Vagina (tissue), 2 donors: ENCODE measurements around the gene PLXNA3.

Experiments
- POLR2A ChIP-seq, 2 donors: fragments of 450-650 bp; IDR thresholded peaks; one replicate each; pipeline ENCODE4 v1.6.1; 2017; ENCODE audit warnings: antibody characterized with exemption in 2 of 2, mild to moderate bottlenecking in 2 of 2, moderate library complexity in 2 of 2
- POLR2AphosphoS5 ChIP-seq, 2 donors: sonication (generic); formaldehyde crosslinking; IDR thresholded peaks; one replicate each; pipeline ENCODE4 v1.9.0; 2017; ENCODE audit warnings: antibody characterized with exemption in 2 of 2, mild to moderate bottlenecking in 2 of 2, low read depth in 1 of 2; ENCODE audit not compliant: insufficient read depth in 1 of 2
- TF ChIP-seq, protein P1 (sequence below), 3 experiments: fragments of 450-650 bp in 2 of 3; fragments of 200-600 bp in 1 of 3; sonication (generic) in 1 of 3; IDR thresholded peaks; one replicate each; pipeline ENCODE4 v1.5.1; 2017 to 2019; ENCODE audit warnings: antibody characterized with exemption in 3 of 3, mild to moderate bottlenecking in 2 of 3, moderate library complexity in 2 of 3

DNA sequence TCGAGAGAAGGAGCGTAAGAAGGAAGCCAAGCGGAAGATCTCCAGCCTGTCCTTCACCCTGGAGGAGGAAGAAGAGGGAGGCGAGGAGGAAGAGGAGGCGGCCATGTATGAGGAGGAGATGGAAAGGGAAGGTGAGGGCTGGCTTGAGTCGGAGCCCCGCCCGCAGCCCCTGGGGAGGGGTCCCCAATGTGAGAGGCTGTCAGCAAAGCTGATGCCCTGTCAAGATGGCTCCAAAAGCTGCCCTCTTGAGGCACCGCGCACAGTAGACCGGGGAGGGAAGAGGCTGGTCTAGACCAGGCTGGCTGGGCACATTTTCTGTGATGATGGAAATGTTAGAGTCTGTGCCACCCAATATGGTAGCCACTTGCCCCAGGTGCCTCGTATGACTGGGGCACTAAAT, 11.7 kb upstream of the PLXNA3 start:
- TF ChIP-seq POLR2AphosphoS5 (IDR thresholded peaks at IDR 0.05; ENCODE audit: insufficient read depth in 1 of 2, low read depth in 1 of 2) (no peak), POLR2A (IDR thresholded peaks at IDR 0.05) (no peak)
- TF ChIP-seq, protein P1, sequence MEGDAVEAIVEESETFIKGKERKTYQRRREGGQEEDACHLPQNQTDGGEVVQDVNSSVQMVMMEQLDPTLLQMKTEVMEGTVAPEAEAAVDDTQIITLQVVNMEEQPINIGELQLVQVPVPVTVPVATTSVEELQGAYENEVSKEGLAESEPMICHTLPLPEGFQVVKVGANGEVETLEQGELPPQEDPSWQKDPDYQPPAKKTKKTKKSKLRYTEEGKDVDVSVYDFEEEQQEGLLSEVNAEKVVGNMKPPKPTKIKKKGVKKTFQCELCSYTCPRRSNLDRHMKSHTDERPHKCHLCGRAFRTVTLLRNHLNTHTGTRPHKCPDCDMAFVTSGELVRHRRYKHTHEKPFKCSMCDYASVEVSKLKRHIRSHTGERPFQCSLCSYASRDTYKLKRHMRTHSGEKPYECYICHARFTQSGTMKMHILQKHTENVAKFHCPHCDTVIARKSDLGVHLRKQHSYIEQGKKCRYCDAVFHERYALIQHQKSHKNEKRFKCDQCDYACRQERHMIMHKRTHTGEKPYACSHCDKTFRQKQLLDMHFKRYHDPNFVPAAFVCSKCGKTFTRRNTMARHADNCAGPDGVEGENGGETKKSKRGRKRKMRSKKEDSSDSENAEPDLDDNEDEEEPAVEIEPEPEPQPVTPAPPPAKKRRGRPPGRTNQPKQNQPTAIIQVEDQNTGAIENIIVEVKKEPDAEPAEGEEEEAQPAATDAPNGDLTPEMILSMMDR (IDR thresholded peaks at IDR 0.05) = no peak
